IPS DF 4.7 (cell line): ENCODE data around the gene SERPINB7.
"Not testable (repeated sequence)": the region's sequence is repeated elsewhere in the genome, so short reads cannot be mapped to it uniquely, and the experiment has no call there.

Experiments
- DNase-seq: peaks from one replicate; pipeline ENCODE4 v3.0.0-alpha.2; 2013; ENCODE audit warnings: low spot score; ENCODE audit errors: extremely low read depth

Gene SERPINB7, protein sequence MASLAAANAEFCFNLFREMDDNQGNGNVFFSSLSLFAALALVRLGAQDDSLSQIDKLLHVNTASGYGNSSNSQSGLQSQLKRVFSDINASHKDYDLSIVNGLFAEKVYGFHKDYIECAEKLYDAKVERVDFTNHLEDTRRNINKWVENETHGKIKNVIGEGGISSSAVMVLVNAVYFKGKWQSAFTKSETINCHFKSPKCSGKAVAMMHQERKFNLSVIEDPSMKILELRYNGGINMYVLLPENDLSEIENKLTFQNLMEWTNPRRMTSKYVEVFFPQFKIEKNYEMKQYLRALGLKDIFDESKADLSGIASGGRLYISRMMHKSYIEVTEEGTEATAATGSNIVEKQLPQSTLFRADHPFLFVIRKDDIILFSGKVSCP

DNA sequence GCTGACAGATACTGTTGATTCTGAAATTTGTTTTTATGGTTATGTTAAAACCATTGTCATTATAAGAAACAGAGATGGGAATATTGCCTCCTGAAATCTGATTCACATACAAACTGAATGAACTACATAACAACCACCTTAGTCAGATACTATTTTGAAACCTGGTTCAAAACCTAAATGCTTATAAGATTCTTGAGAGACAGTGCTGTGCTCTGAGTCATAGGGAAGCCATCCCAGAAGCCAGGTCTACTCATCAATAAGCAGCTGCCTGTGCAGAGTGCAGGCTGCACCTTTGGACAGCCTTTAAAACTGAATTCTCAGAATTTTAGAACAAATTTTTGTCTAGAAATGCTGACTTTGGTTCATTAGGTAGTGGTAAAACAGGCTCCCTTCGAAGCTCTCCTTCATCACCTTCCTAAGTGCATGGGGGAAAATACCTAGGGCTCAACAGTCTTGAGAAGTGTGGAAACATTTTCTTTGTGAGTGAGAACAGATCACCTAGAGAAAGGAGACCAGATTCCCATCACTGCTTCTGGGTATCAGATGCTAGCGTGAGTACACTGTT is at the start of gene SERPINB7:
Gene SERPINB7, plus strand, starts transcription at position 253 of the 565 bp plus-strand sequence. CDS start 6,955 bp downstream, outside the sequence.
- no peak for DNase-seq

DNA sequence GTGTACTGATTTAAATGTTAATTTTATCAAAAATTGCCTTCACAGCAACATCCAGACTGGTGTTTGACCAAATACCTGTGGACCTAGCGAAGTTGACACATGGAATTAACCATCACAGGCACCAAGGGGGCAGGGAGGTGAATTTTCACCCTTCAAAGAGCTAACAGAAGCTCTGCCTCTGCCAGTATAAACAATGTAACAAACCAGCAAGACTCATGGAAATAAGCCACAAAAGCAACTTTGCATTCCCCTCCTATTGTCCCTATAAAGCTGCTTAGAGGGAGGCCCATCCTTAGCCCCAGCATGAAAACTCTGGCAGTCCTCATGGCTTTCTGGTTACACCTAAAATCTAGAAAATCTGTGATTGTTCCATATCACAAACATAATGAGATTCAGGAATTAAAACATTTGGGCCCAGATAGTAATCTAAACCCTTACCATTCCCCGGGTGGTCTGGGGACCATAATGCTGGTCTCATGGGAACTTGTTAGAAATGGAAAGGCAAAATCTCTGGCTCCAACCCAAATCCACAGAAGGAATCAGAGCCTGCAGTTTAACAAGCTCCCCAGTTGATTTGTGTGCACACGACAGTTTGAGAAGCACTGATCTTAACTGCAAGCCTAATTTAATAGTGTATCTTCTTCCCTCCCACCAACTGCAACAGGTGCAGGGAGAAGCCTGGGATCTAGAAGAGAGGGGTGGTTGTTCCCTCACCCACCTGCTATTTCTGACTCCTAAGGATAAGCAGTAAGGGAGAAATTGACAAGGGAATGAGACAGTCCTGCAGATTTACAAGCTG is 49.3 kb upstream of the SERPINB7 start:
- DNase-seq: no peak

DNA sequence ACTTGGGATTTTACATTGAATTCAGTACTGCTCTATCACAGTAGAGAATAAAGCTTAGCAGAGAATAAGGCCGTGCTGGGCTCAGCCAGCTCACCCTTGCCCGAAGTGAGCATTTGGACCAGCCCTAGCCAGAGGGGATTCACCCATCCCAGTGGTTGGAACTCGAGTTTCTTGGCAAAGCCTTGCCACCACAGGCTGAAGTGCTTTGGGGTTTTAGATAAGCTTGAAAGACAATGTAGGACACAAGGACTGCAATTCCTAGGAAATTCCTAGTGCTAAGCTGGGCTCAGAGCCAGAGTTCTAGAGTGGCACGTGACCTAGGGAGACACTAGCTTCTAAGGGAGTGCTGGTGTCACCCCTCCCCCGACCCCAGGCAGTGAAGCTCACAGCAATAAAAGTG is 44.4 kb upstream of the SERPINB7 start:
- DNase-seq: no peak

DNA sequence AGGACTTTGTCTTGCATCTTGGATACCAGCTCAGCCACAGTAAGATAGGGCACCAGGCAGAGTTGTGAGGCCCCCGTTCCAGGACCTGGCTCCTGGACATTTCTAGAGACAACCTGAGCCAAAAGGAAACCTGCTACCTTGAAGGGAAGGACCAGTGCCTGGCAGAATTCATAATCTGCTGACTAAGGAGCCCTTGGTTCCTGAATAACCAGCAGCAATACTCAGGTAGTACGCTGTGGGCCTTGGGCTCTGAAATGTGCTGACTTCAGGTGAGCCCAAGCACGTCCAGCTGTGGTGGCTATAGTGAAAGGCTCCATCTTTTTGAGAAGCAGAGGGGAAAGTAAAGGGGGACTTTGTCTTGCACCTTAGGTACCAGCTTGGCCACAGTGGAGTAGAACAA is 44.0 kb upstream of the SERPINB7 start:
- DNase-seq: no peak

DNA sequence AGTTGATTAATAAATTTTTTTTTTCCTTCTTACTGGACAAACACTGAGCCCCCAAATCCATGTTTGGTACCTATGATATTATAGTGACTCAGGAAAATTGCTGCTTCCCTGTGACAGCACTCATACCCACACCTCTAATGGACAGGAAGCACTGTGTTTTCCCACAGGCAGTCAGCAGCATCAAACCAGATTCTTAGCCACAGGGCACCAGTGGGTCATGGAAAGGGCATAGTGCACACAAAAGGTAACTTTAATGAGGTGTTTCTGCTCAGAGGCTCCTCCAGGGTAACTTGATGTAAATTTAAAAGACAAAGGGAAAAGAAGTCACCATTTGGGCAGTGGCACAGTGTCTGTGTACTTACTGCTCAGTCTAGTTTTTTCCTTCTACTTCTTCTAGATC is 38.3 kb upstream of the SERPINB7 start:
- no peak for DNase-seq

DNA sequence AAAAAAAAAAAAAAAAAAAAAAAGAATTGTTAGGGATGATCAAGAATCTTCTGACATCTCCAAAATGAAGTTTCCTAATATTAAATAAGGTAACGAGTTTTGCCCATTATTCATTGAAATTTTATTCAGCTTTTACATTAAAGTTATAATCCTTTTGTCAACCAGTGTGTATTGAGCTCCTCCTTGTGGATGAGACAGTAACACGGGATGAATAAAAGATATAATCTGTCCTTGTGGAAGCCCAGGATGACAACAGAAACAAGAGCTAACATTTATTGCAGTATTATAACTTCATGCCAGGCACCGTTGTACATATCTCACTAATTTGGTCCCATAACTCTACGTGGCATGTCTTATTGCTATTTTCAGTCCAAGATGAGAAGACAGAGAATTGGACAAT is 33.4 kb upstream of the SERPINB7 start:
- no peak for DNase-seq

DNA sequence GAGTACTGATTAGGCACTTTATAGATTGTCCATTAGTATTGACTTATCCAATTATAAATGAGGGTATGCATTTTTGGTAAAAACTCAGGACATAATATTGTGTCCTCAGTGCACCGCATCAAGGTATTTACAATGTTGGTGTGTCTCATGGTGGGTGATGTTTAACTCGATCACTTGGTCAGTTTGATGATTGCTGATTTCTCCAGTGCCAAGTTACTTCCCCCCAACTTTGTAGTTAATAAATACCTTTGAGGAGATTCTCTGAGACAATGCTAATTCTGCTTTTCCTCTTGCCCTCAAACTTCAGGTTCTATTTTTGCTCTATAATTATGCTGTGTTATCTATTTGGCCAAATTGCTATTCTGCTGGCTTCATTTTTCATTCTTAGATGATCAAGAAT is 28.2 kb upstream of the SERPINB7 start:
- DNase-seq: no peak

DNA sequence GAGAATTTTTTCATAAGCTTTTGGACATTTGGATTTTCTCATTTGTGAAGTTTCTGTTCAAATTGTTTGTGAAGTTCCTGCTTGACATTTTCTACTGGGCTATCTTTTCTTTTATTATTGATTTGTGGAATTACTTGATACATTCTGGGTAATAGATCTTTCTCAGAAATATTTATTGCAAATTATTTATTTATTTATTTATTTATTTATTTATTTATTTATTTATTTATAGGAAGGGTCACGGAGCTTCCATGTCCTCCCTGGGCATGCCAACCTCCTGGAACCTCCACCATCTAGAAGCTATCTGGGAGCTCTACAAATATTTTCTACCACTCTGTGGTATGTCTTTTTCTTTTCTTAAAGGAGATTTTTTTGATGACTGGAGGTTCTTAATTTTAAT is 25.7 kb upstream of the SERPINB7 start:
- no peak for DNase-seq

DNA sequence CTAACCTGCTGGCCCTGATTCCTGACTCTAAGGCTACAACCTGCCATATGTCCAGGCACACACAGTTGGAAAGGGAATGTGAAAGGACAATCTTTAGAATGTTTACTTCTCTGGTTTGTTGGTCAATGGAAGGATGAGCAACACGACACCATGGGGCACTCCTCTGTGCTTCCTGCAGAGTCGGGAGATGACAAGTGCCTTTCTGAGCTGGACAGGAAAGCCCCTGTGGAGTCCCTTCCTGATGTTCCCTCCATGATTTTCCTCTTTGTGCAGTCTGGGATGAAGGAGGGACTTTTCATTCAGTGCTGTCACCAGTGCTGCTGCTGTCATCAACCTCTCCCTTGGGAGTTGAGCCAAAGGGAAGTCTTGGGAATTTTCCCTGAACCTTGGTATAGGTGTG is 22.6 kb upstream of the SERPINB7 start:
- DNase-seq: no peak

DNA sequence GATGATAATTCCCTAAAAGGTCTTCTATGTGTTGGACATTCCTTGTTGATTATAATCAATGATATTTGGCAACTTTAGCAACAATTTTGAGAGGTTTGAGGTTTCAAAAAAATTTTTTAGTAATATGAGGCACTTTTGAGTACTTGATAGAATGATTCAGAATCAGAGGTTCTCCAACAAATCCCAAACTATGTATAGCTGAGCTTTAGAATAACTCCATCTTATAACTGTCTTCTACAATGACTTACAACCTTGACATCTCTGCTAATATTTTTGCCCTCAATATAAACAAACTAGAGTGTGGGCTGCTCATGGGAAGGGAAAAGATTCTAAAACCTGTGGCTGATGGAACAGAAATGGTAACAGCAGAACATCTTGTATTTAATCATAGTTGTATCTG is 21.5 kb upstream of the SERPINB7 start:
- DNase-seq: no peak

DNA sequence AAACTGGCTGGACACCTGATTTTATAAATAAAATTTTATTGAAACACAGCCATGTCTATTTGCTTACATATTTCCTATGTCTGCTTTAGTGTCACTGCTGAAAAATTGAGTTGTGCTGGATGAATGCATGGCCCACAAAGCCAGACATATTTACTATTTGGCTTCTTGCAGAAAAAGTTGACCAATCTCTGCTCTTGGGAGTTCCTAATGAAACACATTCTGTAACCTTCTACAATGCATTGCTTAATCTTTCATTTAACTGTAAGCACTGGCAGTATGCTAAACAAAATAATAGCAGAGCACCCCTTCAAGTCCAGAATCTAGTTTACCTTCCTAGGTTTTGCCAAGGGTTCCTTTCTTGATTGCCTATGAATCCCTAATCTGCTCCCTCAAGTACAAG is 17.7 kb upstream of the SERPINB7 start:
- no peak for DNase-seq

DNA sequence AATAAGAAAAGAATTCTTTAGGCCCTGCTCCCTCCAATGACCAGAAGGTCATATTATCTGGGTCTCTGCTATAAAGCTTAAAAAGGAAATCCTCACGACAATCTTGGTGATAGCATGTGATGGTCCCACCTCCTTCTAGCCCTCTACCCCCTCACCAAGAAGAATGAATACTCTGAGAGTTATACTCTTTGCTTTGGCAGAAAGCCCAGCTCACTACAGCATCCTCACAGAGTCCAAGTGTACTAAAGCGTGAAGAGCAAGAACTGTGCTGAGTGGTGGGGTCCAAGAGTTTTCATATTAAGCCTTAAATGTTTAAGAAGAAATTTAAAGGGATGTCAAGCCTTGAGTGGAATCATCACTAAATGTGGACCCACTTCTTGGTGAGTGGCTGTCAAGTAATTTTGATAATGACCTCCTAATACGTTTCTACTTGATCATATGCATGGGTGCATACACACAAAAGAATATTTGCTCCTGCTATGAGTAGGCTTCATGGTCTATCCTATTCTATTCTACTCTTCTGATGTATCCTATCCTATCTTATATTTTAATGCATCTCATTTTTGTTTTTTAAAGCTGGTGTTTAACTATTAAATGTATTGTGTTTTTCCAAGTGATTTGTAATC is 16.5 kb upstream of the SERPINB7 start:
- DNase-seq: no peak

DNA sequence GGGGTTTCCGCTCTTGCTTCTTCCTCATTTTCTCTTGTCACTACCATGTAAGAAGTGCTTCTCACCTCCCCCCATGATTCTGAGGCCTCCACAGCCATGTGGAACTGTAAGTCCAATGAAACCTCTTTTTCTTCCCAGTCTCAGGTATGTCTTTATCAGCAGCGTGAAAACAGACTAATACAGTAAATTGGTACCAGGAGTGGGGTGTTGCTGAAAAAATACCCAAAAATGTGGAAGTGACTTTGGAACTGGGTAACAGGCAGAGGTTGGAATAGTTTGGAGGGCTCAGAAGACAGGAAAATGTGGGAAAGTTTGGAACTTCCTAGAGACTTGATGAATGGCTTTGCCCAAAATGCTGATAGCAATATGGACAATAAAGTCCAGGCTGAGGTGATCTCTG is 15.4 kb upstream of the SERPINB7 start:
- not testable (repeated sequence) for DNase-seq

DNA sequence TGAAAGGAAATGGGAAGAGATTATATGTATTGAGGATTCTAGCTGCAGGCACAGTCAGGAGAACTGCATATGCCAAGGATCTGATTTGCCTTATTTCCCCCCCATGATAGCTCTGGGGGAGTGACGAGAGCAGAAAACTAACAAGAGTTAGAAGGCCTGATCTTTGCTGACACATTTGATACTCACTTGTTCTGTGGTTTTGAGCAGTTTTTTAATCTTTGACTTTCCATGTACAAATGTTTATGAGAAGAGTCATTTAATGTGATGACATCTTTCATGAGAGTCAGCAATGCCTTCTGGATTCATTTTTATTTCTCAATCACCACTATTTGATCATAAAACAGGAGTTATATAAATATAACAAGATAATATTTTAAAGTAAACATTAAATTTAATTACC is 12.7 kb upstream of the SERPINB7 start:
- DNase-seq: no peak

DNA sequence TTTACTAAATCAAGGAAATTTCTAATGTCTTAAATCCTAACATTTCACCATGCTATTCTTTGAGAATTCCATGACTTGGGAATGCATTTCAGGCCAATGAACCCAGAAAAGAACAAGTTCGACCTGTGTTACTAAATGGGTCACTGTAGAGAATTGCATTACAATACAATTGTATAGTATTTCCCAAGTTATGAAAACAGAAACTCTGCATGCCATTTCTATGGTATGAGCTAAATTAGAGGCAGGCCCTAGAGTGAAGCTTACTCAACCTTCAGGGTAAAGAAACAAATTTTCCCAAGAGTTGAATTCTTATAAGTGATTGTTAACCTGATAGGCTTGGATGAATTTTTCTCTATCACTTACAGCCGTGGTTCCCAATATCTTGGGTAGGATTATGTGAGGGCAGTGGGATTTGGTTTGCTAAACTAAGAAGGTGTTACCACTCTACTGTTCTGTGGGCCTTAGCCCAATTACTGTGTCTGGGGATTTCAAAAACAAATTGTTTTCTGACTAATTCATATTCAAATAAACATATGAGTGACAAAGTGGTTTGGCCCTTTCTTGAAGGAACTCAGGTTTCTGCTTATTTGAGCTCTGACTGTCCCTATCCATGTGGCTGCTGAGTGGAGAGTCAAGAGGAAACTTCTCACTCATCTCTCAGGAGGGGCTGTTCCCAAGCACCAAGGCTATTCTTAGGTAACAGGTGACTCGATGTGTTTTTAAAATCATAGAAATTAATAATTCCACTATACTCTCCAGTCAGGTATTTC is 11.2 kb upstream of the SERPINB7 start:
- DNase-seq: no peak

DNA sequence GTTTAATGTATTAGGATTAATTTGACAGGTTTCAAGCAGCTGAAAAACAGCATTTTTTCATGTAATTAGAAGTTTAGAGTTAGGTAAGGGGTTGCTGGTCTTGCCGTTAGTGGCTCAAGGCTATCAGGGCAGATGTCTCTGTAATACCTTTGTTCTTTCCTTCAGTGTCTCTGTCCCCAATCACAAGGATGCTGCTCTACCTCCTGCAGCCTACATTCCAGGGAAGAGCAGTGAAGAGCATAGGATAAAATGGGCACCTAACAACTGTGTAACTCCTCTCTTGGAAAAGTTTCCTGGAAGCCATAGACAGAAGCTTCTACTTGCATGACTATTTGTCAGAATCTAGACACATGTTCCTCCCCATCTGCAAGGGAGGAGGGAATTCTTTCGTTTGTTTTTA is 9.4 kb upstream of the SERPINB7 start:
- no peak for DNase-seq

DNA sequence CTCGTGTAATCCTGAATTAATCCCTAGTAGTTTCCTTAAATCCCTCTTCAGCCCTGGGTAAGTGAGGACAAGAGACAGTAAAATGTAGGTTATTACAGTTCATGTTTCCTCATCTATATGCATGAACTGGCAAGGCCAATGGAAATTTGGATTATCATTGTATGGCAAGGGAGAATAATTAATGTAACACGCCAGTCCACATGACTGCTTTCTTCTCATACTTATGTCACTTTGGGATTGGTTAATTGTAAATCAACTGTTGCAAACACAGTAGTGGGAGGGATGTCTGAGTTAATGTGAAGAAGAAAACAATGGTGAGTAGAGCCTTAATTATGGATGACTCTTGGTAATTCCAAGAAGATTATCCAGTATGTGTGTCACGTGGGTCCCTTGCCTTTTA is 1.7 kb upstream of the SERPINB7 start:
- no peak for DNase-seq

DNA sequence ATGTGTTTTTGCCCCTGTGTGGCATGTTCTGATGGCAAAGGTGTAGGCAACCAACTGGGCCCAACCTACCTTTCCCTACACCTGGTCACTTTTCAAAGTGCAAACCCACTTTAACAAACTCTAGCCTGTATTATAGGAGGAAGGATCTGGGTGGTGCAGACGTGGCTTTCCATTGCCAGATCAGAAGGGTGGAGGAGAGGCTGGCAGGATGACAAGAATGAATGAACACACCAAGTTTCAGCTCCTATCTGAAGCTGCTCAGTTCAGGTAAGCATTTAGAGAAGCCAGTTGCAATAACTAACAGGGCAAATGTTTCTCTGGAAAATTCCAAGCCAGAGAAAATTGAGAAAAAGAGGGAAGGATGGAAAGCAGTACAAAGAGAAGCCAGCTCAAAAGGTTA is 707 bp upstream of the SERPINB7 start:
- DNase-seq: no peak

DNA sequence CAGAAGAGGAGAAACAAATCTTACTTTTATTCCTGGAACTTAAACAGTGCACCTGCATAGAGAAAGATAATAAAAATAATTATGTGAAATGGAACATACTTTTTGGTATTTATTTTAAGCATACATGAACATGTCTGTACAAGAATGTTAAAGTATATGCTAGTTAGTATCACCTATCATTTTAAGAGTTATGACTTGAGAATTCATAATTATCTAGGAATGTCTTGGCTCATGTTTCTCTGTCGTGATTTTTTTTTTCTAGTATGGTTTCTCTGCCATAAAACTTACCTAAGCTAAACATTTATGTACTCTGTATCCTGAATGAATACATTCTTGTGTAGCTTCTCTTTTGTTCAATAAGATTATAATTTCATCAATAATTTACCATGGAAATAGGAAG is 4.2 kb downstream of the SERPINB7 start:
- DNase-seq: no peak

DNA sequence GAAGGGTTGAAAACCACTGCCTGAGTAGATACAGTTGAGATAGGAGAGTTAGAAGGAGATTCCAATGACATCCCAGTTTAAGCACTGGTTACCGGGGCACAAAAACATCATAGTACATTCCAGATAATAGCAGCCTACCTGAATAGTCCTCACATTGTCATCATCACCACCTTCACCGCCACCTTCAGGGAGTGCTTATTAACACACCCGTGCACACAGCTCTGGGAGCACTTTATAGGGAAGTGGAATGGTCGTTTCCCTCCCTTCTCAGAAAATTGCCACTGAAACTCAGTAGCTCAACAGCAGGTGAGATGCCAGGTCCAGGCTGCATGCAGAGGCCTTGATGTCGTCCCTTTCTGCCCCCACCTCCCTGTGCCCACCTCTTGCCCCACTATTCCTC is 8.2 kb downstream of the SERPINB7 start:
- DNase-seq: no peak

DNA sequence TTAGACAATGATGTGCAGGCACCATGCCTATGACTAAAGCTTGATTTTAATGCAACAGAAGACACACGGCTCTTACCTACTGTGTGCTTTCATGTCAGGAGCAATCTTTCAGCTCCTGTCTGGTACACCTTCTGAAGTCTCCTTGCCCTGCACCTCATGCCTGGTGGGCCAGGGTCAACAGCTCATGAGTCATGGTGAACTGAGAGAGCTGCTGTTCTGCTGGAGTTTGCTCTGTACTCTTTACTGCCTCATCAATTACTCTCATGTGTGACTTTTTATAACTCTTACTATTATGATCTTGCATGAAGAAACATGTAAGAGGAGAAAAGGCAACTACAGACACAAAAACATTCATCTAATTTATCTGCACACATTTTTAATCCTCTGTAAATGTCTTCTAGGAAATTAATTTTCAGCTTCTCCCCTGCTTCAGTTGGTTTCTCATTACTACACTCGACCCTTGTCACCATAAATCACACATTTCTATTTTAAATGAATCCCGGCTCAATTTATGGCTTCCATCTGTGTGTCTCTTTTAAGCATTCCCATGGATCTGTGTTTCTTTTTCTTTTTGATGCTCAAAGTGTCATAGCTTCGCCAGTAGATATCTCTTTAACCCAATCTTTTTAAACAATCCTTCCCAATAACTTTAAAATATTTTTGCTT is 9.7 kb downstream of the SERPINB7 start:
- no peak for DNase-seq
